NCI-H2107 treated with DMSO at 0.1 percent for 48 hours (cell line): ENCODE results near the gene ERG.

Experiments
- DNase-seq: peaks from one replicate; lab custom pipeline; 2025; ENCODE audit not compliant: unreplicated experiment; lab: John Stamatoyannopoulos, UW

ERG gene

DNA sequence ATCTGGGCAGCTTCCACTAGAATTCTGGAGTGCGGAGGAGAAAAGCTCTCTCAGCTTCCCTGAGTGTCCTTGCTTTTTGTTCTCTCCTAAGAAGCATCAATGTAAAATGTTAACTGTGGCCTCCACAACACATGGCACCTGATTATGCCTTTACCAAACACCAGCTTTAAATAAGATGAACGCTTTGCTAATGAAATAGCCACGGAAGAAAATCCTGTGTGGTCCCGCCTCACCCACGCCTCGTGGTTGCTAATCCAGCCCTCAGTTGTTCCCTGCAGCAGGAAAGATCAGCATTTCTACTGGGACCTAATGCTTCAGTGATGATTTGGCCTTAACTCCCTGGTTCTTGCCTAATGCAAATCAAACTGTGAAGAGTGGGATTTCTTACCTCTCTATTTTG, 1.8 kb upstream of the ERG start:
- no peak for DNase-seq

DNA sequence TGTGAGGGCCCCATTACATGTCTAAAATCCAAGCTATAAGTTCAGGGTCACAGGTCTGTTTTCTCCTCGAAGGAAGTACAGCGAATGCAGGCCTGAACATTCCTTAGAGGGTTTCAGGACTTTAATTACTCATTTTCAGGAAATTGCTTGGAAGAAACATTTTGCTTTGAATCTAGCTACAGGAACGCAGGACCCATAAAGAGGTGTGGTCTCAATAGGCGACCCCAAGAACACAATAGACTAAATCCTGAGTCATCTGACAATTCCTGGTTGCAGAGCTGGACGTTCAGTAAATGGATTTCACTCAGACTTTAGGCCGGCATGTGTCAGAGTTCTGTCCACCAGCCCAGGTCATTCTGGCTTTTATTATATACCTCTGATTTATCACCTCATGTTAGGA, 1.0 kb upstream of the ERG start:
- DNase-seq, result no peak

DNA sequence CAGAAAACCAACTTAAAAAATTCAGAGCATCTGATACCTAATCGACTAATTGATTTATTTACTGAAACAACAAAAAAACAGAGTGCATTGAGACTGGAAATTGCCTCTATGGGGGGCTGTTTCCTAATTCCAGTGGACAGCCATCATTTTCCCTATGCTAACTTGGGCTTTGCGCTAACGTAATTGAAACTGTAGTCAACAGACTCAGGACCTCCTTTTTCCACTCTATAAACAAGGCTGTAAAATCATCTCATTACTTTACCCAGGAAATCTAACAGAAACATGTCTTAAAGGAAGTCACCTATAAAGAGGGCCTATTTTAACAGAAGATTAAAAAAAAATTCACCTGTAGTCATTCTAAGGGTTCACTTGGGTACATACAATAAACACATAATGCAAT, 2.1 kb downstream of the ERG start:
- DNase-seq, result no peak

DNA sequence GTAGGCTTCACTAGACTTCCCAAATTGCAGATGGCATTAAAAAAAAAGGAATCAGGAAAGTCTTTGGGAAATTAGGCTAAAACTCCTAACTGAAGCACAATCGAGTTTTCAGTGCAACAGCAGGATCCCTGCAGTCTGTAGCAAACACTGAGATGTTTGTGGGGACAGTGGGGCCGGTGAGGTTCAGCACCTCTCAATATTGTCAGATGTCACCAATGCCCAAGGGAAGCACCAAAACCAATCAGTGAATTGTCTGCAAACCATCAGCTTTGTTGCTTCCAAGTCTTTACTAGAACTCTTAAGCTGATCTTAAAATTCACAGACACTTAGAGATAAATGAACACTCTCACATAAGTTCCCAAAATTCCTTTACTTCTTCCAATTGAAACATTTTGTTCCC, 2.6 kb downstream of the ERG start:
- no peak for DNase-seq

DNA sequence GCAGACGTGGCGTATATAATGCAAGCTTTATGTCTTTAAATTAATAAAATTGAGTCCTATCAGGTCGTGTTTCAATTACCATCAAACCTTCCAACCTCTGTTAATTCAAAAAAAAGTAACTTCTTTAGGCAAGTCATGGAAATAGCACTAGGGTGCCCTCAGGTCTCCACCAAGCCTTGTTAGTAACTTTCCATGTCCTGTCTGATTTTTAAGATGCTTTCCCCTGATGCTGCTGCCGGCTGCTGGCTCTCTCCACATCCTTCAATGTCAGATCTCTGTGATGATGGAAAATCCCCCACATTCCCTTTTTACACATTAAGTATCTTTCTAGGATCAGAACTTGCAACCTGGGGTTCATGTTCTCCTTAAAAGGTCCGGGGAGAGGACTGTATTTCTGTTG, 3.0 kb downstream of the ERG start:
- no peak for DNase-seq

DNA sequence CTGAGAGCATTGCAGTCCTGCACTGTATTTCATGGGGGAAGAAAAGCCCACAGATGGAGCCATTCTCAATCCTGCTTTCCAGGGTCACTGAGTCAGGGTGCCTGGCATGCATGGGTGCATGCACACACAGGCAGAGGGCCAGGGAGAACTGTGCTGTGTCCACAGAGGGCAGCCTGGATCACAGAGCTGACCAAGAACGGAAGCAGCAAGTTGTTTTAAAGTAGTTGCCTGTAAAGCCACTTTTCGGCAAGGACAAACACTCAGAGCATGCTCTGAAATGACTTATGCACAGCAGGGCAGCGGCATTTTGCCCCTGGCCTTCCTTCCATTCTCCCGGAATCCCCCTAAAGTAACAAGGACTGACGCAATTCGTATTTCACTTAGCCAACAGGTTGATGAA, 3.6 kb downstream of the ERG start:
- DNase-seq, result no peak

DNA sequence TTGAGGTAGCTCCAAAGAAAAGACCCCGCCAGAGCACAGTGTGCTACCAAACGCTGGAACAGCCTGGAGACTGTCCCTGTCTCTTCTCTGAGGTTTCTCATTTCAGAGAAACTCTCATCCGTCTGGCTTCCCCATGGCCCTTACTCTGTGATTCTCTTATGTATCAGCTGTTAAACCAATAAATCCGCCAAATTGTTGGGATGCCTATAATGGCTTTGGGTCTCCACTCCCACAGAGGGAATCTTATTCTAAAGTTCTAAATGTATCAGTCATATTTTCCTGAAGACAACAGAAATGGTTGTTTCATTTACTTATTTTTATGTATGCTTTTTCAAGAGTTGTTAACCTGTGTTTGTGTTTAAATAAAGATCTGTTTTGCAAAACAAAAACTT, 4.0 kb downstream of the ERG start:
- DNase-seq, result no peak

DNA sequence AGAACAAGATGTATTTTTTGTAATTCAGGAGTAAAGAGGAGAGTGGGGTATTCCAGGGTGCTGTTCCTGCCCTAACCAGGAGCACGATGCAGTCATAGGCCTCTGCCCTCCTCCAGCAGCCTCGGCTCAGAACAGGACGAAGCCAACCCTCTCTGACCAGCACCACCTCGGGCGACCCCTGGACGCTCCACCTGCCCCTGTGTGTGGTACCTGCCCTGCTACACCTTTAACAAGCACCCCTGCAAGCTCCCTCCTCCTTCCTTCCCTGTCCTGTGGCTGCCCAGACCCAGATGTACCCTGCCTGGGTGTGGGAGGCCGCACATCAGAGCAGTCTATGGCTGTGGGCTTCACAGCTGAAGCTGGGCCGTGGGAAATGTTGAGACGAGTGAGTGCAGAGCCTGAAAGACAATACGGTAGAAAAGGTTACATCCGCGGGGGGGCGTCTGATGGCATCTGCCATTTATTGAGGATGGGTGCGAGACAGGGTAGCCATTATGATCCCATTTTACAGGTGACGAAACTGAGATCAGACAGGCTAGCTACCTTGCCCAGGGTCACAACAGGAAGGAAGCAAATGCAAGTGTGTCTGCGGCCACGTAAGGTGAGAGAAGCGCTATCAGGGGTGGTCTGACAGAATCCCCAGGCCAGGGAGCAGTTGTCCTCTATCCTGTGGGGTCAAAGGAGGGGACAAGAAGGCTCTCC, 4.6 kb downstream of the ERG start:
- DNase-seq, result no peak

DNA sequence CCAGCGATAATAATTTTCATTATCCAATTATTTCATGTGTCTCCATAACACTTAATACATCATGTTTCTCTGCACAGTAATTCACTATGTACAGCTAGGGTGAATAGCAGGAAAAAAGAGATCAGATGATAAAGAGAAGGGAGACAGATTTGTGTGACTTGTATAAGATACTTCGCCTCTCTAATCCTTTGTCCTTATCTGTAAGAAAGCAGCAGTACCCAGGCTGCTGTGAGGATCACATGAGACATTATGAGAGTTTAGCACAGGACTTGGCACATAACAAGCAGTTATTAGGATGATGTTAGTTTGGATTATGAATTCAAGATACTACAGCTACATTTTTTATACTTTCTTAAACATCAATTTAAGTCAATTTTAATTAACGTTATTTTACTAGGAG, 6.3 kb downstream of the ERG start:
- no peak for DNase-seq

DNA sequence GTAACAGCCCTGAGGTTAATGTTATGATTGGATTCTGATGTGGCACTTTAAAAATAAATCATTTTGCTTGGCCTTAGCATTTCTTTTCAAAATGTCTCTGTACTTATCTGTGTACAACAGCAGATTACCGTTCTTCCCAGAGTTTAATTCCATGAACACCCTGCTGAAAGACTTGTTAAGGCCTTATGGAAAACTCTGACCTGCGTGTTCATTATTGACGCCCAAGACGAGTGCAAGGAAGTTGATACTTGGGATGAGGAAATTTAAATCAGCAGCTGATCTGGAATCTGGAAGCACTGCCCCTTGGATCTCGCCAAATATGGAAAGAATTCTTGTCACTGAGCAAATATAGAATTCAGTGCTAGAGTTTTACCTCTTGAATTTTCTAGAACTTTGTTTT, 6.7 kb downstream of the ERG start:
- DNase-seq, result no peak

DNA sequence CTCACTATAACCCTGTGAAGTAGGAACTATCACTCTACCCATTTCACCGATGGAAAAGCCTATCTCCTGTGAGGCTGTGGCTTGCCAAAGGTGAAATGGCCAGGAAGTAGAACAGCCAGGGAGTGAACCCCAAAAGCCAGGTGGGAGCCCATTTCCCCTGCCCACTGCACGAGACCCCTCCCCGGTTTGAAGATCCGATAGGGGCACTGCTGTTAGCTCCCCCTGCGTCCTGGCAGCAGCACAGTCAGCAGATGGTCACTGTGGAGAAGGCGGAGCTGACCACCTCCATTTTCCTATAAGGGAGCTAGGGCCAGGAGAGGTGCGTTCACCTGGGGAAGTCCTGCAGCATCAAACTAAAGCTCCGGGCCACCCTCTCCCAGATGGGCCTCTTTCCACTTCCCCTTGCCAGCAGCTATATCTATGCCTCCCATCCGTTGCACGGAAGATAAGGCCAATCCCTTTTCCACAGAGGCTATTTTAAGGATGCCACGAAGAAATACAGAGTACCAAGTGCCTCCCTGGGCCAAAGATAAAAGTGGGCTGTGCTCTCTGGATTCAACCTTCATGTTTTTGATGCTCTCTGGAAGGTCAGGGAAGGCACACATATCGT, 7.8 kb downstream of the ERG start:
- DNase-seq, result no peak

DNA sequence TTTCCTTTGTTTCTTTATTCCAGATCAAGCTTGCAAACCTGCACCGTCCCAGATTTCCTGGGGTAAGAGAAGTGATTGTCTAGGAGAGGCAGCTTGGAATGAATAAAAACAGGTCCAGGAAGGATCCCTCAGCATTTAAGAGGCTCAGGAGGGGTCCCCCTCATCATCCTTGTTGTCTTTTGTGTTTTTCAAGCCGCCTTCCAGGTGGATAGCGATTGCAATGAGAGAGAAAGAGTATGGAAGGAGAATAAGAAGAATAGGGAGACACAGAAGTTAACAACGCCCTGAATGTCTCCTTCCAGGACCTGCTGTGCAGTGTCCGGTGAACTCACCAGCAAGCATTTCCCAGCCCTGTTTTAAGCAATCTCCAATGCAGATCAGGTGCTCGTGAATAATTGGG, 8.5 kb downstream of the ERG start:
- no peak for DNase-seq

DNA sequence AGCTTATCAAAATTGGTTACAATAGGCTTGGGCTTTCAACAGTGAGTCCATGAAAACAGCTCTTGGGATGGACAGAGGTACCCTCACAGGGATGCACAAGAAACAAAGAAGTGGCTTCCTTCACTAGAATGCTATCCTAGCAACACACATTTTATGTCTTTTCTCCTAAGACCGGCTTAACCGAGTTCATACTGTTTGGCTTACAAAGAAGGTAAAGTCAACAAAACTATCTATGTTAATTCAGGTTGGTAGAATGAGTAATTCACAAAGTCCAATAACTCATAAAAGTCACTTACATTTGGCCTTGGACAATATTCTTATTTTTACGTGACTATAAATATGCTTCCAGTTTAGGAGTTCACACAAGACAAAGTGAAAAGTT, 9.0 kb downstream of the ERG start:
- DNase-seq, result no peak

DNA sequence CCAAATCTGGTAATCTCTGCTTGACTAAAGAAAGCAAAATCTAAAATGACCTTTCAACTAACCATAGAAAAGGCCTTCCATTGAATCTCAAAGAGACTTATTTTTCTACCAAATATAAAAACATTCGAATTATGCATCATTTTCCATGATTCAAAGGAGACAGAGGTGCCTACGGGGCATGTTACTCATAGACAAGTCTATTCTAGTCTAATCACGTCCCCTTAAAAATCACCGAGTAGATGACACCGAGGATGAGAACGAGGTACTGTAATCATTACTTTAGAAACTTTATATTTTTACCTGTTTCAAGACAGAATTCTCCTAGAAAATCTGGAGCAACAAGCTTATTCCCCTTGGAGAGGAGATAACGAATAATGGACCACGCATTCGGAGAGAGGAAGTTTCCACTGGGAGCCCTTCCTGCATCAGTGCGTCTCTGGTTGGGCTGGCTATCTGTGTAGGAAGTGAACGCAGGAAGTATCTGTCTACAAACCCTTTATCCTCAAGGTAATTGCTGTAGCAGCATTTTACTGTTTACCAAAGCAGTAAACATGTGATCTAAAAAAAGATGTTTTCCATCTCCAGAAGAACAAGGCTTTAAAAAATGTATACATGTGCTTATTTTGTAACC, 9.5 kb downstream of the ERG start:
- no peak for DNase-seq

DNA sequence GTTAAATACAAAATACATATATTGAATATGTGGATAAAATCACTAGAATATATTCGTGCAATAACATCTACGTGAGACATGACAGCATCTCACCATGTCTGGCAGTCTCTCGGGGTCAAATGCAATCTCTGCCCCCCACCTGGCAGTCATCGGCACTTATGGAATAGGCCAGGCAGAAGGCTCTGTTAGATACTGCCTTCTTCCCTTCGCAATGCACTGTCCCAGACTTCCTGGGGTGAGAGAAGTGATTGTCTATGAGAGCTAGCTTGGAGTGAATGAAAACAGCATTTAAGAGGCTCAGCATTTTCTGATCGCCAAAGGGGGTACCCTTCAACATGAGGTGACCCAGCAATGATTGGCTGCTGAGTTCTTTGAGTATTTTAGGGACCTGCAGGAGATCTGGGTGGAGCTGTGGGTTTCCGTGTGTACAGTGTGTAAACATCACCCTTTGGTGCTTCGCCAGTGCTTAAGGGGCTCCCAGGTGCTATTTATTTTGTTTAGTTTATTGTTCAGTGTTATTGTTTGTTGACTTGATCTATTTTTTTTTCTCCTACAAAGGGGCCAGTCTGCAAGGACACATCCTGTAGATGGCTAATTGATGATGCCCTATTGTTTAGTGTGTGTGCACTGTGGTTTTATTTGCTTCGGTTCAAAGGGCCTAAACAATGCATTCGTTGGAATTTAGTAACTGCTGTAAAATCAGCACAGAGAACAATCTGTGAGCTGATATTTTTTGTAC, 10.2 kb downstream of the ERG start:
- DNase-seq, result peak; percentile 89

DNA sequence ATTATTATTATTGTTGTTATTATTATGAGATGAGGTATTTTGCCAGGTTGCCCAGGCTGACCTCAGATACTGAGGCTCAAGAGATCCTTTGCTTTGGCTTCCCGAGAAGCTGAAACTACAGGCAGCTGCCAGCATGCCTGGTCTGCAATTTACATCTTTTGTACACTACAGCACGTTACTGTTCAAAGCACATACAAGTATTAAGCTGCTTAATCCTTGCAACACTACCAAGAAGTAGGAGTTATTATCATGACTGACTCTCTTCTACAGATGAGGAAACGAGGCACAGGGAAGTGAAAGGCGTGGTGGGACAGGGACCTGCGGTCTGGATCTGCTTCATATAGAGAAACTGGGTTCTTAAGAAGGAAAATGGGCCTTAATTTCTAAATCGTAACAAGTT, 11.6 kb downstream of the ERG start:
- no peak for DNase-seq

DNA sequence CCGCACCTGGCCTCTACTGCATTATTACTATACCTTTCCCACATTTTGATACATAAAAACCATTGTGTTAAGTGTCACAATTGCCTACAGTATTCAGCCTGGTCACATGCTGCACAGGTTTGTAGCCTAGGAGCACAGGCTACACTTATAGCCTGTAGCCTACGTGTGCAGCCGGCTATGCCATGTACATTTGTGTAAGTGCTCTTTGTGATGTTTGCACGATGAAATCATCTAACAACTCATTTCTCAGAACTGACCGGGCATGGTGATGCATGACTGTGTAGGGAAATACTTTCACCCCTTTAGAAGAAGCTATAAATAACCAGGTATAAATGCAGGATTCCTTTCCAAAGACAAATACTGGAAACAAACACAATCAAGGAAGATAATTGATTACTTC, 12.1 kb downstream of the ERG start:
- DNase-seq, result no peak

DNA sequence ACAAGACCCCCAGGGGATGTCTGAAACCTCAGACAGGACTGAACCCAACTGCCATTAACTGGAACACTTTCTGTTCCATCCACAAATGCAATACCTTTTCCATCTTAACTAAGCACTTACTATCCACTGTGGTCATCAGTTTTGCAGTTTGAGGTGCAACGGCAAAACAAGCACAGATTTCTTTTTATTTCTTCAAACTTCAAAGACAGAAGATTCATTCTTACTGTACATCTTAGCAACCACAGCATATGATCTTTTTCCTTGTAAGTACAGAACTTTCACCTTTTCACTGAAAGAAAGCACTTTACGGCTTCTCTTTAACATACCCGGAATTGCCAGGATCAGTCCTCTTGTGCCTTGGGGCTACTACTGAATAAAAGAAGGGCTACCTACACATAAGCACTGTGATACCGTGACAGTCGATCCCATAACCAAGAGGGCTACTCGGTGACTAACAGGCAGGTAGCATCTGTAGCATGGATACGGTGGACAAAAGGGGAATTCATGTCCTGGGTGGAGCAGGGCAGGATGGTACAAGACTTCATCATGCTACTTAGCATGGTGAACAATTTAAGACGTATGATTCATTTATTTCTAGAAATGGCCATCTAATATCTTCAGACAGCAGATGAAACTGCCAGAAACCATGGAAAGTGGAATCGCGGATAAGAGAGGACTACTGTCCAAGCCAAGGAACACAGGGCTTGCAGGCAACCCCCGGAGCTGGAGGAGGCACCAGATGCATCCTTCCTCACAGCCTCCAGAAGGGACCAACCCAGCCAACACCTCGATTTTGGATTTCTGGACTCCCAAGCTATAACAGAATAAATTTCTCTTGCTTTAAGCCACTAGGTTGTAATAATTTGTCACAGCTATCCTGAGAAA, 18.4 kb downstream of the ERG start:
- DNase-seq, result no peak

DNA sequence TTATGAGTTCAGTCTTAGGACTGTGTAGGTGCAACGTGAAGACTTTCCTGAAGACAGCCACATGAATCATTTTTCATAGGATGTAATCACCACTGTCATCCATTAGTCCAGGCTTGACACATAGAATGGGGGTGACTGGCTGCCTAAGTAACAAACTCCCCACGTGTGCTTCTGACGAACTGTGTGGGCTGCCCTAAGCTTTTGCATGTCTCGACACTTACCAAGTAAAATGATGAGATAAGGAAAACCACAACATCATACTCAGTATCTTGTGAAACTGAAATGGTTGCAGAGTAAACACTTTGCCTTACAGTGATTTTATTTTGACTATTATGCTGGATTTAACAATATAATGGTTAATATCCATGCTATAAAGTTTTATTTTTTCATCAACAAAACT, 19.5 kb downstream of the ERG start:
- DNase-seq, result no peak

DNA sequence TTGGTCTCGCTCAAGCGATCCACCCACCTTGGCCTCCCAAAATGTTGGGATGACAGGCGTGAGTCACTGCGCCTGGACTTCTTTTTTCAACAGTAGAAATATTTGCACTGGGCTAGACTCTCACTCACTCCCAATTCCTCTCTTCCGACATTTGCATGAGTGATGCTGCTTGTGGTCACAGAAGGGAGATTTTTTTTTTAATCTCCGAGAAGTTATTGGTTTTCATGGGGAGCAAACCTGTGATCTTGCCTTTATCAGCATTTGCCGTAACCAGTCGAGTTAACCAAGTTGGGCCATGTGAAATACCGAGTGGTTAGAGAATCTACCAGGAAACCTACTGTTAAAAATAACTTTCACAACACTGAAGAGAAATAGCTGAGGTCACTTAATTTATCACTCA, 21.1 kb downstream of the ERG start:
- no peak for DNase-seq

DNA sequence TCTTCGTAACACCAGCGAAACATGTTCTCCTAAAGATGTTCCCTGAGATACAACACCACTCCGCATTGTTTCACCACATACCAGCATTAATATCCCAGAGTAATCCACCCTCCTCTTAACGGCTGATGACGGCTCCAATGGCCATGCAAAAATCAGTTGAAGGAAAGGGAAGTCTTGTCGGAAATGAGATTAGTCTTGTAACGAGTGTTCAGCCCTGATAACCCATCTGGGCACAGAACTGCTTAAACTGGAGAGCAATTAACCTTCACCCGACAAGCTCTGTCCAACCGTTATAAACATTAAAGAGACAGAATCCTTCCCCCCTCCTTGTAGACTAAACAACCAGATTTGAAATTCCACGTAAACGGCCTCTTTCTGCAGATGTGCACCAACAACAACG, 21.9 kb downstream of the ERG start:
- DNase-seq, result no peak
